GM12874 (cell line): ENCODE measurements around the gene PDLIM5.

Source experiments
- CTCF ChIP-seq: IDR thresholded peaks from 2 replicates; pipeline ENCODE4 v1.5.1; 2011; ENCODE audit warnings: low read depth, mild to moderate bottlenecking, control low read depth, low read length, moderate library complexity; ENCODE audit not compliant: insufficient read depth

Gene PDLIM5

GRCh38 chr4:94574616-94575015, 122.9 kb downstream of the PDLIM5 start:
- TF ChIP-seq CTCF, result no peak

DNA sequence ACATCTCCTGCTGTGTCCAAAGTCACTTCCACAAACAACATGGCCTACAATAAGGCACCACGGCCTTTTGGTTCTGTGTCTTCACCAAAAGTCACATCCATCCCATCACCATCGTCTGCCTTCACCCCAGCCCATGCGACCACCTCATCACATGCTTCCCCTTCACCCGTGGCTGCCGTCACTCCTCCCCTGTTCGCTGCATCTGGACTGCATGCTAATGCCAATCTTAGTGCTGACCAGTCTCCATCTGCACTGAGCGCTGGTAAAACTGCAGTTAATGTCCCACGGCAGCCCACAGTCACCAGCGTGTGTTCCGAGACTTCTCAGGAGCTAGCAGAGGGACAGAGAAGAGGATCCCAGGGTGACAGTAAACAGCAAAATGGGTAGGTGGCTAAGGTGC, 123.9 kb downstream of the PDLIM5 start:
- TF ChIP-seq CTCF, result no peak

GRCh38 chr4:94576210-94576609, 124.5 kb downstream of the PDLIM5 start:
- no peak for TF ChIP-seq CTCF

DNA sequence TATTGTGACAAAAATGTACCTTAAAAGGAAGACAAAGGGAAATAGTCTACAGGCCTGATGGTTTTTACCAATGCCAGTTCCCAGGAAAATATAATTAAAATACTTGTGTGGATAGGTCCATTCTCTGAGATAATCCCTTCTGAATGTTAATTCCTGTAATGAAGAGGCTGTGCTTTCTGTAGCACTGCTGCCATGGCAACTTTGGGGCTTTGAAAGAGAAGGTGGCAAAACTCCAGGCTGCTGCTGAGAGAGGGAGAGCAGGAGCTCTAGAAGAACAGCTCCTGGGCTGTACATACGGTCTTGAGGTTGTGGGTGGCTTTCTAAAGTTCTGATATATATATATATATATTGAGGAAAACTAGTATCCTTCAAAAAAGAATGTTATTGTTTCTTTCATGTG, 125.4 kb downstream of the PDLIM5 start:
- no peak for TF ChIP-seq CTCF

- no peak for TF ChIP-seq CTCF
Measured at GRCh38 chr4:94578195-94578594, 126.5 kb downstream of the PDLIM5 start.

DNA sequence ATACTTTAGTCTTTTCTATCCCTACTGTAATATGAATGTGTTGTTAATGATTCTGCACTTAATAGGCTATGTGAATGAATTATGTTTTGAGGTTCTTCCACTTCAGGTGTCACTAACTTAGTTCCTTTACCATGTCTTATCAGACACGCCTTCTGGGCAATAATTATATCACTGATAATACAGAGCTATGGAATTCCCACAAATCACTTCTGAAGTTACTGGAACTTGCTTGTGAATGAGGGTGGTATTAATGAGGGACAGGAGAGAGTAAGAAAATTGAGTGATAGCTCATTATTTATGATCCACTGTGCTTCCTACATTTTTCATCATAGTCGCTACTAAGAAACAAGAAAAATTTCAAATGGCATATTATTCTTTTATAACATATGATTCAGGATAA, 130.0 kb downstream of the PDLIM5 start:
- TF ChIP-seq CTCF, result no peak

GRCh38 chr4:94582517-94582916, 130.8 kb downstream of the PDLIM5 start:
- no peak for TF ChIP-seq CTCF
